NCI-H69 (cell line): Measurements from ENCODE around the gene CCNG1.
A peak's percentile ranks its signal among the peaks of the same experiment; 100 is the strongest.
"Not testable (repeated sequence)": the region's sequence is repeated elsewhere in the genome, so short reads cannot be mapped to it uniquely, and the experiment has no call there.

Source experiments
- DNase-seq: peaks from one replicate; lab custom pipeline; 2025; lab: John Stamatoyannopoulos, UW

CCNG1 gene

DNA sequence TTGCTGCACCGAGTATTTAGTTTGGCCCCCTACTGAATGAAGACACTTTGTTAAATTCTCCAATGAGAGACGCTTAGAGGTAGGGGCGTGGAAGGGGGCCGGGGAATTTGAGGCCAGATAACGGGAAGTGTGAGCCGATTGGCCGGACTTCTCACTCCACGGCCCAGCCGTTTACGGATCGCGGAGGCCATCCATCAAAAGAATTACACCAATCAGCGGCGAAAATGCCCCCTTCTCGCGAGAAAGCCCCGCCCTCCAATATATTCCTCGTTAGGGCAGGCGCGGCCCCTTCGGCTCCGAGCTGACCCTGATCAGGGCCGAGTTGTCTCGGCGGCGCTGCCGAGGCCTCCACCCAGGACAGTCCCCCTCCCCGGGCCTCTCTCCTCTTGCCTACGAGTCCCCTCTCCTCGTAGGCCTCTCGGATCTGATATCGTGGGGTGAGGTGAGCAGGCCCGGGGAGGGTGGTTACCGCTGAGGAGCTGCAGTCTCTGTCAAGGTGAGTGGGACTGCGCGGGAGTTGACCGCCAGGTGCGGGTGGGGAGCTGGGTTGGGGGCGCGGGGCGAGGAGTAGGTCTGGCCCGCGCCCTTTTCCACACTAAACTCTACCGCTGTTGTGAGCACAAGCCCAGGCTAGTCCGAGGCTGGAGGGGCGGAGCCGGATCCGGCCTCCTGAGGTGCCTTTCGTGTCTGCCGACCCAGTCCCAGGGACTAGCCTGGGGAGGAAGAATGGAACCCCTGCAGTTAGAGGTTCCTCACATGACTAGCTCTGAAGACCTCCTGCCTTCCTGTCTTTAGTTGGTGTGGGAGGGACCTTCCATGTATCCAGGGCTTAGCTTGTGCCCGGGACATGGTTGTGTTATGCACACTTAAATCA lies at the start of gene CCNG1:
TSS of gene CCNG1 (plus strand) at position 287 of the 874 bp plus-strand sequence. CDS start 1,662 bp downstream, outside the sequence.
- peak; percentile 100 for DNase-seq

- no peak for DNase-seq
Observed at GRCh38 chr5:163395792-163396191, 41.6 kb upstream of the CCNG1 start.

DNA sequence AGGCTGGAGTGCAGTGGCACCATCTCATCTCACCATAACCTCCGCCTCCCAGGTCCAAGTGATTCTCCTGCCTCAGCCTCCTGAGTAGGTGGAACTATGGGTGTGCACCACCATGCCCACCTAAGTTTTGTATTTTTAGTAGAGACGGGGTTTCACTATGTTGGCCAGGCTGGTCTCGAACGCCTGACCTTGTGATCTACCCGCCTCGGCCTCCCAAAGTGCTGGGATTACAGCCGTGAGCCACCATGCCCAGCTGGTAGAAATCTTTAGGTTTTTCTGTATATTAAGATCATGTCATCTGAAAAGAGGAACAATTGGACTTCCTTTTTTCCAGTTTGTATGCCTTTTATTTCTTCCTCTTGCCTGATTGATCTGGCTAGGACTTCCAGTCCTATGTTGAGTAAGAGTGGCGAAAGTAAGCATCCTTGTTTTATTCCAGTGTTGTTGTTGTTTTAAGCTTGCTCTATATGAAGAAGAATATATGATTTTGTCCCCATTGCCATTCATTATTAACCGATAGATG lies 40.5 kb upstream of the CCNG1 start:
- DNase-seq: not testable (repeated sequence)

- no peak for DNase-seq
Observed at GRCh38 chr5:163397354-163397753, 40.0 kb upstream of the CCNG1 start.

DNA sequence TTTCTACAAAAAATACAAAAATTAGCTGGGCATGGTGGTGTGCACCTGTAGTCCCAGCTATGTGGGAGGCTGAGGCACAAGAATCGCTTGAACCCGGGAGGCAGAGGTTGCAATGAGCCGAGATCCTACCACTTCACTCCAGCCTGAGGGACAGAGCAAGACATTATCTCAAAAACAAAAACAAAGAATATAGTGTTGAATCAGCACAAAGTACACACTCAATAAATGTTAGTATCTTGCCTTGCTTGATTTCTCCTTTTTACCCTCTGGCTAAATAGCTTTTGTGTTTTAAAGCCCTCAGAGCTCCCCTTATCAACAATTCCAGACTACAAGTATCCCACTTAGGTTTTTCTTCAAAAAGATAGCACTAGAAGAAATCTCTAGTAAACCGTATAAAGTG lies 37.5 kb upstream of the CCNG1 start:
- DNase-seq: no peak

DNA sequence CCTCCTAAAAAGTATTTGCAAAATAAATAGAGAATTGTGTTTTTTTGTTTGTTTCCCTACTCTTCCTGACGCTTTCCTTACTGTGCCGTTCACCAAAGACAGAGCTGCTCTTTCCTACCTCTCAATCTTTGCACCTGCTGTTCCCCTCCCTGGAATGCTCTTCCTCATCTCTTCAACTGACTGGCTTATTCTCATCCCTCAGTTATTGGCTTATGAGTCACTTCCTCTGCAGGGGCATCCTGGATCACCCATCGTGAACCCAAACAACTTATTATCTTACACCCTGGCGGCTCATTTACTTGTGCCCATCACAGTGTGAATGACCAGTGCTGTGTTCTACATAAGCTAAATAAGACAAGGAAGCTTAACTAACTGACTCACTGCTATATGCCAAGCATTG lies 36.1 kb upstream of the CCNG1 start:
- peak; percentile 24 for DNase-seq

DNA sequence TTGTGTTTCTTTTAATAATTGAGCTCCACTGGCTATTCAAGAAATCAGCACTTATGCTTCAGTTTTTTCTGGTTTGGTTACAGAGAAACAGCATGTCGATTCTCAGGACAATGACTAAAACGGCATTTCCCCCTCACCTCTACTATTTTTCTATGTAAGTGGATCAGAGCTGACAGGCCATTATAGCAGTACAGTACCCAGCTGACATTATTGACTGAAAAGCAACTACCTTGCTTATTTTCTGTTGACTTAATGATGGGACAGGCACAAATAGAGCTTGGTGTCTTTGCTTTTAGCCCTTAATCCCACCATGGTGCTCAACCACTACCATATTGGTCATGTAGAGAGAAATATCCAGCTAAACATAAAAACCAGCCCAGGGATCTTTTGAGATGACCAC lies 35.4 kb upstream of the CCNG1 start:
- DNase-seq: no peak

GRCh38 chr5:163404364-163405173 lies 32.8 kb upstream of the CCNG1 start:
- DNase-seq: no peak

- peak; percentile 22 for DNase-seq
Observed at GRCh38 chr5:163407034-163407655, 30.2 kb upstream of the CCNG1 start.

- DNase-seq: peak; percentile 84
Observed at GRCh38 chr5:163408311-163408923, 29.0 kb upstream of the CCNG1 start.

DNA sequence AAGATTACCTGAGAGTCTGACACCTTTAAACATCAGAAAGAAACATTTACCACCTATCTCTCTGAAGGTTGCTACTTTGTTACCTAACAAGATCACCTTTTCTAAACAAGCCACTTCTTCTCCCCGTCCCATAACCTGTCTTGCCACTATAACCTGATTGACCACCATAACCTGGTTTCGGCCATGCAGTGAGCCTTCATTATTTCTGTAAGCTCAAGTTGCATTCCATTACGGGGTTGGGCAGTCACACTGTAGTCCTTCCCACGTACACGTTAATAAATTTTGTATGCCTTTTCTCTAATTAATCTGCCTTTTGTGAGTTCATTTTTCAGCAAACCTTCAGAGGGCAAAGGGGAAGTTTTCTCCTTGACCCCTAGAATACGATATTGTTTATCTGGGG lies 28.0 kb upstream of the CCNG1 start:
- DNase-seq: no peak

DNA sequence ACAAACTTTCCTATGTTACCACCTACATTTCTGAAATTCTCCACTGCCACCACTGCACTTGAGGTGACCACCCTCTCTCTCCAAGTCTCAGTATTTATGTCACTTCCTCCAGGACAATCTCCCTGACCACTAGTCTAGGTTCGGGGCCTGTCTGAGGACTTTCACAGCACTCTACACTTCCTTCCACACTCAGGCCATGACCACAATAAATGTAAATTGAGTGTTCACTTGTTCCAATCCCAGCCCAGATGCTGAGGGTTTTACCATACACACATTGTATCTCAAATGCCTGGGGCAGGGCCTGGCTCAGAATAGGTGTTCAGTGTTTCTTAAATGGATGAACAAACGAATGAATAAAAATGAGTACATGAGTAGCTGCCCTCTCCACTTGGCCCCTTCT lies 26.9 kb upstream of the CCNG1 start:
- DNase-seq: no peak

DNA sequence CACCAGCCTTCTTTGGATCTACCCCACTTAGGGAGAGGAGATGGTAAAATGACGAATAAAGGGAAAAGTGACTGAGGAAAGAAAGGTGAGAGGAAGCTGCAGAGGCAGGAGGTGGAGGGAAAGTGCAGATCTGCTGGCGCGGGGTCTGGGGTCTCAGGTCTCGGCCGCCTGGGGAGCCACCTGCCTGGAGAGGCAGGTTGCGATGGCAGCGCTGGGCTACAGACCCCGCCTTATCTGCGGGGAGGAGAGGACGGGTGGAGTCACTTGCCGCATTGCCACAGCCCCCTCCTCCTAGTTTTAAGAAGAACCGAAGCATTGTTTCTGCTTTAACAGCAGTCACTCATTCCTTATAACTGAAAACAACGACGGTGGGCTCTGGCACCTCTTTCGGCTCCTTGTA lies 21.7 kb upstream of the CCNG1 start:
- DNase-seq: peak; percentile 57

DNA sequence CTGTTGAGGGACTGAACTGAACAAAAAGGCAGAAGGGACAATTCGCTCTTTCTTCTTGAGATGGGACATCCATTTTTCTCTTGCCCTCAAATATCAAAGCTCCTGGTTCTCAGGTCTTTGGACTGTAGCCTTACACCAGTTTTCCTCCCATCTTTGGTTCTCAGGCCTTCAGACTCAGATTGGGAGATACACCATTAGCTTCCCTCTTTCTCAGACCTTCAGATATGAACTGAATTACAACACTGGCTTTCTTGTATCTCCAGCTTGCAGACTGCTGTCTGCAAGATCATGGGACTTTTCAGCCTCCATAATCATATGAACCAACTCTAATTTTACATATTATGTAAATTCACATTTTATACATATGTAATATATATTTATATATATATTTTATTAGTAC lies 12.6 kb upstream of the CCNG1 start:
- DNase-seq: no peak

GRCh38 chr5:163426128-163426527 lies 11.3 kb upstream of the CCNG1 start:
- not testable (repeated sequence) for DNase-seq

DNA sequence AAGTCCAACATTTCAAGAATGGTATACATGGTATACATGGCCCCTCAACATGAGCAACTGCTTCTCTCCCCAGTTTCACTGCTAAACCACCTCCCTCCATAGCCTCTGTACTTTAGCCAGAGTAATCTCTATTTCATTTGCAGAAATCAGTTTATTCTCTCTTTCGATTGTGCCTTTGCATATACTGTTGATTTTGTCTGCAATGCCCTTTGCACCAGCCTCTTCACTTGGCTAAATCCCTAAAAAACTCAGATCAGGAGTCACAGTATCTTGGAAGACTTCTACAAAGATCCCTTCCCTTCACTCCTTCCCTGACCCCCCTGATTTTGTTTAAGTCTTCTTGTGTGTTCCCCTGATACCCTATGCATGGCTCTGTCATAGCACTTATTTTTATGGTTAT lies 4.9 kb upstream of the CCNG1 start:
- DNase-seq: no peak

DNA sequence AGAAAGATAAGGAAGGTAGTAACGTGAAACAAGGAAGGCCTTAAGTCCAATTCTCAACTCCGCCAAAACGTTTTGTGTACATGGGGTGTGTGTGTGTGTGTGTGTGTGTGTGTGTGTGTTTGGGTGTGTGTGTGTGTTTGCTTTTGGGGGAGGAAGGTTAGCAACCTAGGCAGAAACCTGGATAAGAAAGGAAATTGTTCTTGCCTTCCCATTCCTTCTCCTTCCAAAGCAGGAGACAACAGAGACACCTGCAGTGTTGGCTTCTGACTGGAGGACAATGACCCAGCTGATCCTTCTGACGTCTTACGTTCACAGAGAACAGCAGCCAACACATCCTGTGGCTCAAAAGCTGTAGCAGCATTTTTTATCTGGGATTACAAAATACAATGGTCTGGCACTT lies 4.1 kb upstream of the CCNG1 start:
- no peak for DNase-seq

DNA sequence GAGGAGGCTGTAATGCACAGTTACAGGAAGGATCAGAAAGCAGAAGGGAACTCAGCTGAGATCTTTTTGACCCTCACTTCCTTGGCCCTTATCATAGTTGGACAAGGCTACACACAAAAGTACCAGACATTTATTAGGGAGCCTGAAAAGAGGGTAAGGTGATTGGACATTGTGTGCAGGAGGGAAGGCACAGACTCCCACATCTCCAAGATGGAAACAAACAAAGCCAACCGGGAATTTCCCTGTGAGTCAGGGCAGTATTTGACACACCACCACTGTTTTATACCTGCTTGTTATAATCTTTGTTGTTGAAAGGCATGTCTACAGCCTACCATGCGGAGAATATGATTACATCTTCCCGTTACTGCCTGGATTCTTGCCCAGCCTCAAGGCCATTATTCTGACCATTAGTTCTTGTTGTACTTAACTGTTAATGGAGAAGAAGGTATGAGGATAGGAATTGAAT lies 3.0 kb upstream of the CCNG1 start:
- DNase-seq: peak; percentile 82

- DNase-seq: peak; percentile 22
Observed at GRCh38 chr5:163436515-163436914, 880 bp upstream of the CCNG1 start.

DNA sequence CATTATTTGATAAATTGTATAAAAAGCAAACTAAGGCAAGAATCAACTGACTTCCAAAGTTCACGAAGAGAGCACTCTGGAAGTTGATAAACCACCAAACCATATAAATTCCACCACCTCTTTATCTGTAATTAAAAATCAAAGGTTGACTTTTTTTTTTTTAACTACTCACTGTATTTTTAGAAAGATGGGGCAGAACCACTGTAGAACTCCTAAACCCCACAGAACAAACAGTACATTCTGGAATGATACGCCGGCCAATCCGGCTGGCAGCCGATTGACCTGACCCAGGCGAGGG lies 435 bp upstream of the CCNG1 start:
- DNase-seq: no peak

- peak; percentile 39 for DNase-seq
Observed at GRCh38 chr5:163439092-163439425, 1.7 kb downstream of the CCNG1 start.

DNA sequence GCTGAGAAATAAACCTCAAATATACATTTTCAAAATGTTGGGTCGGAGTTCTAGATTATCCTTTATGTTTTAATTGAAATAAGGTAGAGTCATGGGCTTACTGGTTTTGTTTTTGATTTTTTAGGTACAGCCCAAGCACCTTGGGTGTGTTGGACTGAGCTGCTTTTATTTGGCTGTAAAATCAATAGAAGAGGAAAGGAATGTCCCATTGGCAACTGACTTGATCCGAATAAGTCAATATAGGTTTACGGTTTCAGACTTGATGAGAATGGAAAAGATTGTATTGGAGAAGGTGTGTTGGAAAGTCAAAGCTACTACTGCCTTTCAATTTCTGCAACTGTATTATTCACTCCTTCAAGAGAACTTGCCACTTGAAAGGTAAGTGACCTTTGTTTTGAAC lies 3.6 kb downstream of the CCNG1 start:
- no peak for DNase-seq
